ENCODE data around the gene CDADC1. TPM values are rescaled to one million over a fixed set of nuclear protein-coding genes. Genes with fewer than 3 reads are reported as not detected.
"Not testable (repeated sequence)": the region's sequence is repeated elsewhere in the genome, so short reads cannot be mapped to it uniquely, and the experiment has no call there.

Gene CDADC1
- total and polyA plus RNA-seq, 5 donors from 2014 or later, result 8.7 to 16.7 (median 10.9) TPM

GRCh38 chr13:49279112-49279511 lies 31.4 kb downstream of the CDADC1 start:
- no peaks in the 10 kb centered on the region for H3K27me3 Mint-ChIP-seq
- no peak overlapping the region for H3K4me3 Mint-ChIP-seq

GRCh38 chr13:49279885-49280284 lies 32.2 kb downstream of the CDADC1 start:
- H3K9me3 Mint-ChIP-seq, result no peaks in the 10 kb centered on the region
- H3K36me3 Mint-ChIP-seq, result peaks cover 26% of the 10 kb centered on the region
- H3K36me3 ChIP-seq (ENCODE audit: control insufficient read depth, insufficient read depth, low read length), result peaks cover 3% of the 10 kb centered on the region
- no peaks in the 10 kb centered on the region for H3K4me1 ChIP-seq (ENCODE audit: control insufficient read depth, insufficient read depth, low read length, poor library complexity, severe bottlenecking)
- H3K27ac Mint-ChIP-seq, result no peak overlapping the region
- no peaks in the 10 kb centered on the region for H3K27me3 ChIP-seq (ENCODE audit: control insufficient read depth, insufficient read depth, low read length)
- ATAC-seq (ENCODE audit: low read depth in 2 of 2) (no peak), DNase-seq (no peak)
- H3K27me3 Mint-ChIP-seq, result no peaks in the 10 kb centered on the region
- no peaks in the 10 kb centered on the region for H3K4me1 Mint-ChIP-seq
- no peak overlapping the region for H3K4me3 Mint-ChIP-seq
- H3K4me3 ChIP-seq (ENCODE audit: low read depth, low read length), result no peak overlapping the region
- no peaks in the 10 kb centered on the region for H3K9me3 ChIP-seq (ENCODE audit: control insufficient read depth in 2 of 2, low read length in 2 of 2)
- no peak overlapping the region for H3K27ac ChIP-seq (ENCODE audit: insufficient read depth, low read length, poor library complexity, severe bottlenecking)

More at GRCh38 chr13:49279112-49279511, 31.4 kb downstream of the CDADC1 start:
- DNase-seq (no peak), ATAC-seq (ENCODE audit: low read depth in 2 of 2) (no peak)
- Histone ChIP-seq H3K4me3 (ENCODE audit: low read depth, low read length) (no peak overlapping the region), H3K36me3 (ENCODE audit: control insufficient read depth, insufficient read depth, low read length) (peaks cover 3% of the 10 kb centered on the region), H3K9me3 (ENCODE audit: control insufficient read depth in 2 of 2, low read length in 2 of 2) (no peaks in the 10 kb centered on the region), H3K4me1 (ENCODE audit: control insufficient read depth, insufficient read depth, low read length, poor library complexity, severe bottlenecking) (no peaks in the 10 kb centered on the region), H3K27me3 (ENCODE audit: control insufficient read depth, insufficient read depth, low read length) (no peaks in the 10 kb centered on the region), H3K27ac (ENCODE audit: insufficient read depth, low read length, poor library complexity, severe bottlenecking) (no peak overlapping the region)
- H3K9me3 Mint-ChIP-seq, result no peaks in the 10 kb centered on the region
- H3K4me1 Mint-ChIP-seq, result peaks cover 0 to 1% (median 0%) of the 10 kb centered on the region in 4 donors
- no peak overlapping the region for H3K27ac Mint-ChIP-seq
- peaks cover 22% of the 10 kb centered on the region for H3K36me3 Mint-ChIP-seq

GRCh38 chr13:49287995-49288394 lies 40.3 kb downstream of the CDADC1 start:
- H3K4me1 Mint-ChIP-seq, result peaks cover 0 to 3% (median 0%) of the 10 kb centered on the region in 4 donors
- no peak overlapping the region for H3K27ac ChIP-seq (ENCODE audit: insufficient read depth, low read length, poor library complexity, severe bottlenecking)
- no peak overlapping the region for H3K4me3 Mint-ChIP-seq
- H3K36me3 Mint-ChIP-seq, result peaks cover 42% of the 10 kb centered on the region
- no peaks in the 10 kb centered on the region for H3K4me1 ChIP-seq (ENCODE audit: control insufficient read depth, insufficient read depth, low read length, poor library complexity, severe bottlenecking)
- DNase-seq (no peak), ATAC-seq (ENCODE audit: low read depth in 2 of 2) (no peak)
- no peak overlapping the region for H3K27ac Mint-ChIP-seq
- H3K9me3 ChIP-seq (ENCODE audit: control insufficient read depth in 2 of 2, low read length in 2 of 2), result no peaks in the 10 kb centered on the region
- peaks cover 18% of the 10 kb centered on the region for H3K36me3 ChIP-seq (ENCODE audit: control insufficient read depth, insufficient read depth, low read length)
- no peak overlapping the region for H3K4me3 ChIP-seq (ENCODE audit: low read depth, low read length)
- H3K27me3 ChIP-seq (ENCODE audit: control insufficient read depth, insufficient read depth, low read length), result no peaks in the 10 kb centered on the region
- H3K9me3 Mint-ChIP-seq, result no peaks in the 10 kb centered on the region
- no peaks in the 10 kb centered on the region for H3K27me3 Mint-ChIP-seq

GRCh38 chr13:49288458-49288857 lies 40.7 kb downstream of the CDADC1 start:
- DNase-seq, result no peak
- no peaks in the 10 kb centered on the region for H3K27me3 Mint-ChIP-seq
- H3K27ac Mint-ChIP-seq, result peak overlapping the region in 1 of 3 donors; percentile 84

GRCh38 chr13:49292742-49293486 lies 45.2 kb downstream of the CDADC1 start:
- H3K27me3 ChIP-seq (ENCODE audit: control insufficient read depth, insufficient read depth, low read length), result no peaks in the 10 kb centered on the region
- H3K4me3 Mint-ChIP-seq, result no peak overlapping the region
- H3K4me1 ChIP-seq (ENCODE audit: control insufficient read depth, insufficient read depth, low read length, poor library complexity, severe bottlenecking), result no peaks in the 10 kb centered on the region
- H3K27me3 Mint-ChIP-seq, result no peaks in the 10 kb centered on the region
- peaks cover 21% of the 10 kb centered on the region for H3K36me3 ChIP-seq (ENCODE audit: control insufficient read depth, insufficient read depth, low read length)
- H3K9me3 Mint-ChIP-seq, result no peaks in the 10 kb centered on the region
- no peak overlapping the region for H3K27ac ChIP-seq (ENCODE audit: insufficient read depth, low read length, poor library complexity, severe bottlenecking)
- DNase-seq, result no peak
- H3K9me3 ChIP-seq (ENCODE audit: control insufficient read depth in 2 of 2, low read length in 2 of 2), result no peaks in the 10 kb centered on the region
- H3K4me3 ChIP-seq (ENCODE audit: low read depth, low read length), result no peak overlapping the region
- no peak for ATAC-seq (ENCODE audit: low read depth in 2 of 2)
- H3K36me3 Mint-ChIP-seq, result peaks cover 33% of the 10 kb centered on the region
- H3K27ac Mint-ChIP-seq, result peak overlapping the region in 1 of 3 donors; percentile 67
- H3K4me1 Mint-ChIP-seq, result peaks cover 0 to 3% (median 0%) of the 10 kb centered on the region in 4 donors

More at GRCh38 chr13:49288458-49288857, 40.7 kb downstream of the CDADC1 start:
- Mint-ChIP-seq H3K4me3 (no peak overlapping the region), H3K4me1 (peaks cover 0 to 3% (median 0%) of the 10 kb centered on the region in 4 donors), H3K9me3 (no peaks in the 10 kb centered on the region), H3K36me3 (peaks cover 47% of the 10 kb centered on the region)
- no peak for ATAC-seq (ENCODE audit: low read depth in 2 of 2)
- Histone ChIP-seq H3K4me3 (ENCODE audit: low read depth, low read length) (no peak overlapping the region), H3K27ac (ENCODE audit: insufficient read depth, low read length, poor library complexity, severe bottlenecking) (no peak overlapping the region), H3K36me3 (ENCODE audit: control insufficient read depth, insufficient read depth, low read length) (peaks cover 22% of the 10 kb centered on the region), H3K9me3 (ENCODE audit: control insufficient read depth in 2 of 2, low read length in 2 of 2) (no peaks in the 10 kb centered on the region), H3K4me1 (ENCODE audit: control insufficient read depth, insufficient read depth, low read length, poor library complexity, severe bottlenecking) (no peaks in the 10 kb centered on the region), H3K27me3 (ENCODE audit: control insufficient read depth, insufficient read depth, low read length) (no peaks in the 10 kb centered on the region)

GRCh38 chr13:49294723-49295122 lies 47.0 kb downstream of the CDADC1 start:
- not testable (repeated sequence) for H3K9me3 ChIP-seq (ENCODE audit: control insufficient read depth in 2 of 2, low read length in 2 of 2); H3K4me3 Mint-ChIP-seq; H3K4me1 ChIP-seq (ENCODE audit: control insufficient read depth, insufficient read depth, low read length, poor library complexity, severe bottlenecking); H3K27me3 Mint-ChIP-seq; H3K9me3 Mint-ChIP-seq; H3K4me1 Mint-ChIP-seq; ATAC-seq (ENCODE audit: low read depth in 2 of 2); H3K27me3 ChIP-seq (ENCODE audit: control insufficient read depth, insufficient read depth, low read length); H3K4me3 ChIP-seq (ENCODE audit: low read depth, low read length); H3K27ac ChIP-seq (ENCODE audit: insufficient read depth, low read length, poor library complexity, severe bottlenecking); H3K27ac Mint-ChIP-seq; DNase-seq
- peaks cover 23% of the 10 kb centered on the region for H3K36me3 Mint-ChIP-seq
- H3K36me3 ChIP-seq (ENCODE audit: control insufficient read depth, insufficient read depth, low read length), result peaks cover 21% of the 10 kb centered on the region

- Mint-ChIP-seq H3K9me3 (no peaks in the 10 kb centered on the region), H3K4me3 (no peak overlapping the region), H3K4me1 (peaks cover 0 to 3% (median 0%) of the 10 kb centered on the region in 4 donors), H3K36me3 (peaks cover 19% of the 10 kb centered on the region), H3K27me3 (no peaks in the 10 kb centered on the region), H3K27ac (peak overlapping the region in 1 of 3 donors; percentile 35)
- Histone ChIP-seq H3K9me3 (ENCODE audit: control insufficient read depth in 2 of 2, low read length in 2 of 2) (no peaks in the 10 kb centered on the region), H3K4me3 (ENCODE audit: low read depth, low read length) (no peak overlapping the region), H3K36me3 (ENCODE audit: control insufficient read depth, insufficient read depth, low read length) (peaks cover 21% of the 10 kb centered on the region), H3K27me3 (ENCODE audit: control insufficient read depth, insufficient read depth, low read length) (no peaks in the 10 kb centered on the region), H3K27ac (ENCODE audit: insufficient read depth, low read length, poor library complexity, severe bottlenecking) (no peak overlapping the region), H3K4me1 (ENCODE audit: control insufficient read depth, insufficient read depth, low read length, poor library complexity, severe bottlenecking) (no peaks in the 10 kb centered on the region)
- DNase-seq, result no peak
- ATAC-seq (ENCODE audit: low read depth in 2 of 2), result no peak
These were observed 47.5 kb downstream of the CDADC1 start for GRCh38 chr13:49295244-49295643.

- DNase-seq (no peak), ATAC-seq (ENCODE audit: low read depth in 2 of 2) (no peak)
- H3K4me1 ChIP-seq (ENCODE audit: control insufficient read depth, insufficient read depth, low read length, poor library complexity, severe bottlenecking), result peaks cover 7% of the 10 kb centered on the region
- no peaks in the 10 kb centered on the region for H3K9me3 ChIP-seq (ENCODE audit: control insufficient read depth in 2 of 2, low read length in 2 of 2)
- no peak overlapping the region for H3K27ac ChIP-seq (ENCODE audit: insufficient read depth, low read length, poor library complexity, severe bottlenecking)
- H3K36me3 ChIP-seq (ENCODE audit: control insufficient read depth, insufficient read depth, low read length), result peaks cover 16% of the 10 kb centered on the region
- H3K27ac Mint-ChIP-seq, result peak overlapping the region in 1 of 3 donors; percentile 14
- no peaks in the 10 kb centered on the region for H3K9me3 Mint-ChIP-seq
- H3K4me3 ChIP-seq (ENCODE audit: low read depth, low read length), result no peak overlapping the region
- H3K27me3 Mint-ChIP-seq, result no peaks in the 10 kb centered on the region
- no peak overlapping the region for H3K4me3 Mint-ChIP-seq
- no peaks in the 10 kb centered on the region for H3K27me3 ChIP-seq (ENCODE audit: control insufficient read depth, insufficient read depth, low read length)
- H3K36me3 Mint-ChIP-seq, result peaks cover 13% of the 10 kb centered on the region
- H3K4me1 Mint-ChIP-seq, result peaks cover 0 to 7% (median 4%) of the 10 kb centered on the region in 4 donors
These were observed 48.9 kb downstream of the CDADC1 start for GRCh38 chr13:49296659-49297058.
